Gastrocnemius medialis (tissue), 4 donors: ENCODE measurements around the gene DNAJC30. TPM values are rescaled to one million over a fixed set of nuclear protein-coding genes. Genes with fewer than 3 reads are reported as not detected.
"Not testable (repeated sequence)": the region's sequence is repeated elsewhere in the genome, so short reads cannot be mapped to it uniquely, and the experiment has no call there.

Experiments
- ATAC-seq, 2 donors: fragments of 150-250 bp; one replicate each; pipeline ENCODE4 v1.9.1; 2016
- DNase-seq, 2 donors: peaks; one replicate each; pipeline ENCODE4 v3.0.0-alpha.2; 2019
- H3K27ac ChIP-seq, 4 donors: fragments of 200-600 bp; sonication (generic); 1 replicate in 1 of 4; 2 replicates in 3 of 4; pipeline ENCODE4 v1.5.1; 2016 to 2018; ENCODE audit warnings: mild to moderate bottlenecking in 2 of 4, moderate library complexity in 1 of 4
- H3K27me3 ChIP-seq, 3 donors: fragments of 200-600 bp; sonication (generic) in 2 of 3; 1 replicate in 1 of 3; 2 replicates in 2 of 3; pipeline versions ENCODE4 v1.5.1 to v1.6.0; 2016 to 2019; ENCODE audit warnings: mild to moderate bottlenecking in 1 of 3, moderate library complexity in 1 of 3
- H3K36me3 ChIP-seq, 2 donors: fragments of 200-600 bp; sonication (generic) in 1 of 2; one replicate each; pipeline ENCODE4 v1.5.1; 2017 to 2018
- H3K4me1 ChIP-seq, 2 donors: fragments of 200-600 bp; sonication (generic) in 1 of 2; one replicate each; pipeline ENCODE4 v1.5.1; 2016 to 2017; ENCODE audit warnings: mild to moderate bottlenecking in 2 of 2
- H3K4me3 ChIP-seq, 4 donors: fragments of 200-600 bp; sonication (generic) in 3 of 4; 1 replicate in 1 of 4; 2 replicates in 3 of 4; pipeline ENCODE4 v1.5.1; 2016 to 2019; ENCODE audit warnings: mild to moderate bottlenecking in 2 of 4
- H3K9me3 ChIP-seq, 3 donors: fragments of 200-600 bp; sonication (generic) in 2 of 3; 1 replicate in 1 of 3; 2 replicates in 2 of 3; pipeline ENCODE4 v1.5.1; 2016 to 2019
- POLR2A ChIP-seq, 2 donors: fragments of 450-650 bp; IDR thresholded peaks; one replicate each; pipeline ENCODE4 v1.6.1; 2017; ENCODE audit warnings: antibody characterized with exemption in 2 of 2, mild to moderate bottlenecking in 2 of 2, moderate library complexity in 2 of 2
- in situ Hi-C, 4 donors: fragments of 200-750 bp; cut with MboI; loops; one replicate each; pipeline versions ENCODE4 v1.15.0 to v1.8.0; 2017; ENCODE audit warnings: low sequenced_read_pairs in 4 of 4
- intact Hi-C: fragments of 100-400 bp; cut with DNase I; formaldehyde crosslinking; loops from one replicate; pipeline ENCODE4 v1.15.1; 2023; ENCODE audit warnings: low total_unique reads
- total RNA-seq, 4 donors: library from RNA; depleted of rRNA; stranded (reverse); fragments of >200 nt; gene quantifications; one replicate each; pipeline versions ENCODE4 v1.1.0 to v1.2.3, GENCODE V29; 2016
- TF ChIP-seq, protein P1 (sequence below), 5 experiments: fragments of 450-650 bp in 3 of 5; fragments of 200-600 bp in 2 of 5; sonication (generic) in 2 of 5; IDR thresholded peaks in 4 of 5; conservative IDR thresholded peaks in 1 of 5; 1 replicate in 4 of 5; 2 replicates in 1 of 5; pipeline ENCODE4 v1.5.1; 2016 to 2019; ENCODE audit warnings: antibody characterized with exemption in 5 of 5, mild to moderate bottlenecking in 3 of 5, moderate library complexity in 3 of 5

DNAJC30 gene
- total RNA-seq, 4 donors from 2014 or later: 3.9 to 10.5 (median 5.6) TPM

DNA sequence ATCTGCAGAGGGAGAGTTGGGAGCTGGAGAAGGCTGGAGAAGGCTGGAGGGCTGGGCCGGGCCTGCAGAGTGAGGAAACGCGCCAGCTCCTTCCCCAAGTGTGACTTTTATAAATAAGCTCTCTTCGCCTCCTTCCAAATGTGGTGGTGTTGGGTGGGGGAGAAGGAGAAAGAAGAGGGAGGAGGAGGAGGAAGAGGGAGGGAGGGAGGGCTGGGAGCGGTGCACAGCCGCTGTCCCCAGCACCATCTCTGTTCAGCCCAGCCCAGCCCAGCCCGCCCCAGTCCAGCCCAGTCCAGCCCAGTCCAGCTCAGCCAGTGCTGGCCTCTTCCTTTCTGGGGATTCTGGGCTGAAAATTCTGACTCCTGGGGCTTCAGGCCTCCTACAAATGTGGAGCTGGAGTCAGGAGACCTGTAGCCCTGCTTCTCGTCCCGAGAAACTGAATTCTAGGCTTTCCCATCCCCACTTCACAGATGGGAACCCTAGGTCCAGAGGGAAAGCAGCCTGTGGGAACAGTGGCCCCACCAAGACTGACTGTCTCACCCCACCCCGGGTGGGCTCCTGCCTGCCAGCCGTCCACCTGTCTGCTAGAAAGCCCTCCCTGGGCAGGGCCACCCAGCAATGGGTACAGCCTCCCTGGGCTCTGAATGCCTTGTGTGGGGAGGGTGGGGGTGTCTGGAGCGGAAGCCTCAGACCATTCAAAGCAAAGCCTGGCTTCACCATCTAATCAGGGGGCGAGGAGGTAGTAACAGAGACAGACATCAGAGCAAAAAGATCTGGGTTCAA, 34.0 kb upstream of the DNAJC30 start:
- in situ Hi-C loops (loop anchor here in 1 of 4 donors (10.0 kb wide), 1 partner anchor 102 kb away; no protein-coding TSS in a partner anchor), intact Hi-C loops (loop anchor here (5.0 kb wide), 1 partner anchor 35 kb away; the partner anchor contains the start of genes BUD23 and DNAJC30)
- TF ChIP-seq, protein P1, sequence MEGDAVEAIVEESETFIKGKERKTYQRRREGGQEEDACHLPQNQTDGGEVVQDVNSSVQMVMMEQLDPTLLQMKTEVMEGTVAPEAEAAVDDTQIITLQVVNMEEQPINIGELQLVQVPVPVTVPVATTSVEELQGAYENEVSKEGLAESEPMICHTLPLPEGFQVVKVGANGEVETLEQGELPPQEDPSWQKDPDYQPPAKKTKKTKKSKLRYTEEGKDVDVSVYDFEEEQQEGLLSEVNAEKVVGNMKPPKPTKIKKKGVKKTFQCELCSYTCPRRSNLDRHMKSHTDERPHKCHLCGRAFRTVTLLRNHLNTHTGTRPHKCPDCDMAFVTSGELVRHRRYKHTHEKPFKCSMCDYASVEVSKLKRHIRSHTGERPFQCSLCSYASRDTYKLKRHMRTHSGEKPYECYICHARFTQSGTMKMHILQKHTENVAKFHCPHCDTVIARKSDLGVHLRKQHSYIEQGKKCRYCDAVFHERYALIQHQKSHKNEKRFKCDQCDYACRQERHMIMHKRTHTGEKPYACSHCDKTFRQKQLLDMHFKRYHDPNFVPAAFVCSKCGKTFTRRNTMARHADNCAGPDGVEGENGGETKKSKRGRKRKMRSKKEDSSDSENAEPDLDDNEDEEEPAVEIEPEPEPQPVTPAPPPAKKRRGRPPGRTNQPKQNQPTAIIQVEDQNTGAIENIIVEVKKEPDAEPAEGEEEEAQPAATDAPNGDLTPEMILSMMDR (IDR thresholded peaks at IDR 0.05 in 4 of 5, conservative IDR thresholded peaks at IDR 0.05 in 1 of 5): no peak
- TF ChIP-seq POLR2A (IDR thresholded peaks at IDR 0.05): no peak

DNA sequence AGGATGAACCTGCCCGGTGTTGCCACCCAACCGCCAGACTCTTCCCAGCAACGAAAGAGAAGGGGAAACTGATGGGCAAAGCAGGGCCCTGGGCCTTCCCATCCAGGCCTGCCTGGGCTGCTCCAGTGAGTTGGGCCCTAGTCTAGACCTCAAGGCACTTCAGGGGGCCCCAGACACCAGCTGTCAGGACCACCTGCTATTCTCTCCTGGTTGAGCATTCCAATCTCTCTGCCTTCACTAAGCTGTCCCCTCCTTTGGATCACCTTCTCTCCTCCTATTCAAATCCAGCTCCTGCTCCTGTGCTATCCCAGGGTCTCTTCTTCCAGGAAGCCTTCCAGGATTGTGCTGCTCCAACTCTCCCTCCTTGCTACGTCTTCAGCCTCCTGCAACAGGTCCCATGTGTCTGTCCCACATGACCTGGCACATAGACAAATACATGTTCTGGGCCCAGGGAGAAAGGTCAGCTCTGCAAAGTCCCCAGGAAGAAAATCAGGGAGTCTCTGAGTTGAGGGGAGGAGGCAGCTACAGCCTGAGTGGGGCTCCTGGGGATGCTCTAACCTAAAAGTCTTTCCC, 33.2 kb upstream of the DNAJC30 start:
- in situ Hi-C loops: loop anchor here in 1 of 4 donors (10.0 kb wide), 1 partner anchor 102 kb away; no protein-coding TSS in a partner anchor
- DNase-seq (no peak), ATAC-seq (no peak)
- no peak overlapping the region for H3K27ac ChIP-seq
- no peaks in the 10 kb centered on the region for H3K27me3 ChIP-seq
- TF ChIP-seq, protein P1 (IDR thresholded peaks at IDR 0.05 in 4 of 5, conservative IDR thresholded peaks at IDR 0.05 in 1 of 5): no peak
- no peak for TF ChIP-seq POLR2A (IDR thresholded peaks at IDR 0.05)
- intact Hi-C loops: loop anchor here (5.0 kb wide), 1 partner anchor 34 kb away; the partner anchor contains the start of genes BUD23 and DNAJC30
- no peak overlapping the region for H3K4me3 ChIP-seq
- H3K36me3 ChIP-seq: no peaks in the 10 kb centered on the region
- H3K4me1 ChIP-seq: peaks cover 7 to 25% of the 10 kb centered on the region in 2 donors
- H3K9me3 ChIP-seq: no peaks in the 10 kb centered on the region

More for the DNA sequence above, 34.0 kb upstream of the DNAJC30 start:
- H3K9me3 ChIP-seq: no peaks in the 10 kb centered on the region
- H3K4me1 ChIP-seq: peaks cover 10 to 28% of the 10 kb centered on the region in 2 donors
- ATAC-seq: no peak
- H3K36me3 ChIP-seq: no peaks in the 10 kb centered on the region
- H3K27ac ChIP-seq: no peak overlapping the region
- no peak overlapping the region for H3K4me3 ChIP-seq
- no peaks in the 10 kb centered on the region for H3K27me3 ChIP-seq
- DNase-seq: no peak

DNA sequence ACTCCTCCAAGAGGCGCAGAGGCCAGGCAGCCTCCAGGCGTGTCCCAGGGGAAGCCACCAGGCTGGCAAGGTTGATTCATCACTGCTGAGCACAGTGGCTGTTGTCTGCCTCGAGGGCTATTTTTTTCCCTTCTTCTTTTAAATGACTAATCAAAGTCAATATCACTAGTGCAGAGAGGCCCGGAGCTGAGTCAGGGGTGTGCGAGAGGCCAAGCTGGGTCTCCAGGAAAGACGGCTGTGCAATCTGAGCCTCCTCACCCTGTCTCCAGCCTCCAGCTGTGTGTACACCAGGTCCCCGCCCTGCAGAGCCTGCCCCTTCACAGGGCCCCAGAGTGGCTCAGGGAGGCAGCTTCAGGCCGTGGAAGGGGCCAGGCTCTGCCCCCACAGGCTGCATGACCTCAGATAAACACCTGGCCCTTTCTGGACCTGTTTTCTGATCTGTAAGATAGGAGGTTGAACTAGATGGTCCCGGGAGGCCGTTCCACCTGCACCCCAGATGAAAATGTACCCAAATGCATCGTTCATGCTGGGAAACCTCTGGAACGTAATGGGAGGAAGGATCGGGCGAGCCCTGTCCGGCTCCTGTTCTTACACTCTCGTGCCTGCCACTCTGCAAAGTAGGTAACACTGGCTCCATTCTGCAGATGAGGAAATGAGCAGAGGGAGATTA, 32.5 kb upstream of the DNAJC30 start:
- Histone ChIP-seq H3K4me3 (no peak overlapping the region), H3K9me3 (no peaks in the 10 kb centered on the region), H3K27ac (no peak overlapping the region), H3K4me1 (peaks cover 7 to 21% of the 10 kb centered on the region in 2 donors), H3K27me3 (no peaks in the 10 kb centered on the region), H3K36me3 (no peaks in the 10 kb centered on the region)
- TF ChIP-seq POLR2A (IDR thresholded peaks at IDR 0.05): no peak
- TF ChIP-seq, protein P1 (IDR thresholded peaks at IDR 0.05 in 4 of 5, conservative IDR thresholded peaks at IDR 0.05 in 1 of 5): no peak
- no peak for DNase-seq
- in situ Hi-C loops (loop anchor here in 1 of 4 donors (10.0 kb wide), 1 partner anchor 101 kb away; no protein-coding TSS in a partner anchor), intact Hi-C loops (loop anchor here (5.0 kb wide), 1 partner anchor 33 kb away; the partner anchor contains the start of genes BUD23 and DNAJC30)
- no peak for ATAC-seq

DNA sequence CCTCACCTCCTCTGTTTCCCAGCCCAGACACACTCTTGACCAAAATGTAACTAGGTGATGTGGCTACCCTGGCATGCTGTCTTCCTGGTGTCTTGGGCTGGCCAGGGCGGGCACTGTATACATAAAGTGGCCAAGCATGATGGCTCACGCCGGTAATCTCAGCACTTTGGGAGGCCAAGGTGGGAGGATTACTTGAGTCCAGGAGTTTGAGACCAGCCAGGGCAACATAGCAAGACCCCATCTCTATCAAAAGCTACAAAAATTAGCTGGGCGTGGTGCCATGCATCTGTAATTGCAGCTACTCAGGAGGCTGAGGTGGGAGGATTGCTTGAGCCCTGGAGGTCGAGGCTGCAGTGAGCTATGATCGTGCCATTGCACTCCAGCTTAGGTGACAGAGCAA, 30.1 kb upstream of the DNAJC30 start:
- in situ Hi-C loops: loop anchor here in 1 of 4 donors (10.0 kb wide), 1 partner anchor 99 kb away; no protein-coding TSS in a partner anchor
- H3K4me3 ChIP-seq, DNase-seq, ATAC-seq, H3K4me1 ChIP-seq, H3K9me3 ChIP-seq, H3K27ac ChIP-seq, intact Hi-C loops, H3K27me3 ChIP-seq, H3K36me3 ChIP-seq: not testable (repeated sequence)
